HTERT RPE-1 (cell line): ENCODE measurements around the gene MDP1.
"Not testable (repeated sequence)": the region's sequence is repeated elsewhere in the genome, so short reads cannot be mapped to it uniquely, and the experiment has no call there.

Experiments used
- in situ Hi-C: fragments of 300-500 bp; cut with MboI; formaldehyde crosslinking; loops from 4 replicates; pipeline ENCODE4 v1.14.3; 2020; ENCODE audit warnings: low sequenced_read_pairs

Gene MDP1

DNA sequence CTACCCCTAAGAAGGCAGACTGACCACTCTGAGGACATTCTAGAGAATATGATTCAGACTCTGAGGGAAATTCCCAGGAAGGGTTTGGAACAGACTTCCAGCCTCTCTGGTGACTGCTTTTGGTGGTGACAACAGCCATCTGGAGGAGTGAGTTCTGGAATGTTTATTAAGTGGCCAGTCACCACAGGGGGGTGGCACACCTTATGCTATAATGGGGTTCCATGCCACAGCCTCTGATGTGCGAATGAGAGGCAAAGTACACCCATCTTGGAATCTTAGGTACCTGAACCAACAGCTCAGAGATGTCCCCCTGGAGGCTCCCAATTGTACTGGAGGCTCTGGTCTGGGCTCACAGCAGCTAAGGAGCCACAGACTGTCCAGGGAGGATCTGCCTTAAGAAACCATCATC, 36.0 kb upstream of the MDP1 start:
- in situ Hi-C loops, result no loop called here

DNA sequence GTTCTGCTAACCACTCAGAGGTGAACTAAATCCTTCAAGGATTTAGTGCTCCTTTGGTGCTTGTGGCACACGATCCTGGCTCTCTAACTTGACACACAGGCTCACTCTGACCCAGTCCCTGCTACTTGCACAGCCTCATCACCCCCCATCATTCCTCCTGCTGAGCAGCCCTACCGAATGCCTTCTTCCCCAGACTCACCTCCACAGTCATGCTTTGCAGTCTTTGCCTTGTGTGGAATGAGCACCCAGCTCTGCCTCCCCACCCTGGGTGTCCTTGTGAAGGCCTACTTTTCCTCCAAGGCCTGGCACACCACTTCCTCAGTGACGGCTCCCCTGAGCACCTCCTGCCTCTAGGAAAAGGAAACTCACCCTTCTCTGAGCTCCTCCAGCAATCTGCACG, 34.5 kb upstream of the MDP1 start:
- in situ Hi-C loops, result no loop called here

DNA sequence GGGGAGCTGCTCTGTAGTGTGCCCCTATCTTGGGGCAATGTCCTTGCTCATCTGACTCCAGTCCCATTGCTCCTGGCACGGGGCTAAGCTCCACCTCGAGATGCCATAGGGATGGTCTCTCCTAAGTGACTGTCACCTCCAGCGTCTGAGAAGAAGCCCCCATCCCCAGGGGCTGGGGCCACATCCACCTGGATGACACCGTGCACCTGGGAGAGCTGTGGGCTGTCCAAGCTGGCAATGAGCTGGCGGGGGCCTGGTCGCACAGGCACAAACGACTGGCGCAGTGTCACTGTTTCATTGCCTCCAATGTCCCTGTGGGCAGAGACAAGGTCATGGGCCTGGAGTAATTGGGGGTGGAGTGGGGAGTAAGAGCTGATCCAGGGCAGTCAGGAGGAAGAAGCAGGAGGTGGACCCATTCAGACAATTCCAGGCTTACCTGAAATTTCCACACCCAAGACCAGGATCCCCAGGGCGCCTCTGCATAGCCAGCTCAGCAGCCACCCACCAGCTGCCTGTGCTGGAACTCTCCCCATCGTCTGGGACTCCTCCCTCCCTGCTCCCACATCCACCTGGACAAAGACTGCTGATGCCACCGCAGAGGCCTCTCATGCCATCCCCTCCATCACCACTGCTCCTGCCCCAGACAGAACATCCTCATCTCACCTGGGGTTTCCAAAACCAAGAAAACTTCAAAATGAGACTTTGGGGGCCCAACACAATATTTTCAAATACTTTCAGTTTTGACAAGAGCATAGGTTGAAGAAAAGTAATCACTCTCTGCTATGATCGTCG, 33.6 kb upstream of the MDP1 start:
- in situ Hi-C loops, result no loop called here

DNA sequence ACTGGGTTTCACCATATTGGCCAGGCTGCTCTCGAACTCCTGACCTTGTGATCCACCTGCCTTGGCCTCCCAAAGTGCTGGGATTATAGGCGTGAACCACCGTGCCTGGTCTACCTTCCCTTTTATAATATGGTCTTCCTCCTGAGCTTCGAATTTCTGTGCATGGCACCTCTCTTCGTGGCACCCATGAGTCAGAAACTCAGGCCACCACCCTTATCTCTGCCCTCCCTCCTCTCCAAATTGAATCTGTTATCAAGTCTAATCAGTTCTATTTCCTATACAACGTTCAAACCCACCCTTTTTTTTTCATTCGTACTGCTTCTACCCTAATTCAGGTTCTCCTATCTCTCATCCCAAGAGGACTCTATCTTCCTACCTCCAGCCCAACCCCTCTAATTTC, 31.6 kb upstream of the MDP1 start:
- in situ Hi-C loops, result no loop called here

DNA sequence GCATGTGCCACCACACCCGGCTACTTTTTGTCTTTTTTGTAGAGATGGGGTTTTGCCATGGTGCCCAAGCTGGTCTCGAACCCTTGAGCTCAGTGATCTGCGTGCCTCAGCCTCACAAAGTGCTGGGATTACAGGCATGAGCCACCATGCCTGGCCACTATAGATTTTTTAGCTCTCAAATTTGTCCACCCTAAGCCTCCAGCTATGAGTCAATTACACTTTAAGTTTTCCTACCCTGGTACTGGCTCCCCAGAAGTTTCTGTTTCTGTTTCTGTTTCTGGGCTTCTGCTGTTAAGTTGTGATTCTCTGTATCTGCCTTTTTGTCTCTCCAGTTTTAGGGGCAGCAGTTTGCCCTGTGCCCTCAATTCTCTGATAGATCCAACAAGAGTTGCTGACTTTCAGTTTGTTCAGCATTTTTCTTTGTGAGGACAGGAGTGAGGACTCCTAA, 30.9 kb upstream of the MDP1 start:
- in situ Hi-C loops, result no loop called here

DNA sequence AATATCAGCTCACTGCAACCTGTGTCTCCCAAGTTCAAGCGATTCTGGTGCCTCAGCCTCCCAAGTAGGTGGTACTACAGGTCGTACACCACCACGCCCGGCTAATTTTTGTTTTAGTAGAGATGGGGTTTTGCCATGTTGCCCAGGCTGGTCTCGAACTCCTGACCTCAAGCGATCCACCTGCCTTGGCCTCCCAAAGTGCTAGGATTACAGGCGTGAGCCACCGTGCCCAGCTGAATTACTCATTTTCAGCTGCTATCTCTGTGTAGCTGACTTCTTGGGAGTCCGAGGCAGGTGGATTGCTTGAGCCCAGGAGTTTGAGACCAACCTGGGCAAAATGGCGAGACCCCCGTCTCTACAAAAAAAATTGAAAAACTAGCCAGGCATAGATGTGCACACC, 29.5 kb upstream of the MDP1 start:
- in situ Hi-C loops, result not testable (repeated sequence)

DNA sequence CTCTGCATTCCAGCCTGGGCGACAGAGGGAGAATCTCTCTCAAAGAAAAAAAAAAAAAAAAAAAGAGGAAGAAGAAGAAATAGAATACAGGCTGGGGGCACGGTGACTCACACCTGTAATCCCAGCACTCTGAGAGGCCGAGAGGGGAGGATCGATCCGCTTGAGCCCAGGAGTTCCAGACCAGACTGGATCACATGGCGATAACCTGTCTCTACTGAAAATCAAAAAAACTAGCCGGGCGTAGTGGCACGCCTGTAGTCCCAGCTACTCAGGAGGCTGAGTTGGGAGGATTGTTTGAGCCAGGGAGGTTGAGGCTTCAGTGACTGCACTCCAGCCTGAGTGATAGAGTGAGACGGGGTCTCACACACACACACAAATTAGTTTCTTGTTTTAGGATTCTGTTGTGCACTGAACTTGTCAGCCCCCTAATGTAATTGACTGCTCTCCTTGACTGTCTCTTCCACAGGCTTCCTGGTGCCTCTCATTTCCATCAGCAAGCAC, 27.5 kb upstream of the MDP1 start:
- in situ Hi-C loops, result no loop called here

DNA sequence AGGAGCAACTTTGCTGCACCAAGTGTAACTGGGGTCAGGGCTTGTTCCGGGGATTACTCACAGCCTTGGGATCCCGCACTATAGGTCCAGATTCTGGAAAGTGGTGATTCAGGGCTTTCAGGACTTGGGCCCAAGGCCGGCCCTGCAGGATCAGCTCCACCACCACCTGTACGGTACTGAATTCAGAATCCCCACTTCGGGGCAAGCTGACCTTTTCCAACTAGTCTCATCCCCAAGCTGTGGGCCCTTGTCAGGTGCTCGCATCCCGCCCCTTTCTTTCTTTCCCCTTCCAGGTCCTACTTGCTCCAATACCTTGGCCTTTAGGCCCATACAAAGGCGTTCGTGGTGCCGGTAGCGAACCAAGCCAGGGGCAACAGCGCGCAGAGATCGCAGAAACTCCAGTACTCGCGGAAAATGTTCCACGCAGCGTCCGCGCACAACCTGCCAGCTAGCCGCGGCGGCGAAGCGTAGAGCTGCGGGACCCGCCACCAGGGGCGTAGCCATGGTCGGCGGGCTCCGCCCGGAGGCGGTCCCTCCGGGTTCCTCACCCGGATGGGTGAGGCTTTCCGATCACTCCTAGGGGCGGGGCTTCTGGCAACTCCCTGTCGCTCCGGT, 26.1 kb upstream of the MDP1 start:
- in situ Hi-C loops, result no loop called here

DNA sequence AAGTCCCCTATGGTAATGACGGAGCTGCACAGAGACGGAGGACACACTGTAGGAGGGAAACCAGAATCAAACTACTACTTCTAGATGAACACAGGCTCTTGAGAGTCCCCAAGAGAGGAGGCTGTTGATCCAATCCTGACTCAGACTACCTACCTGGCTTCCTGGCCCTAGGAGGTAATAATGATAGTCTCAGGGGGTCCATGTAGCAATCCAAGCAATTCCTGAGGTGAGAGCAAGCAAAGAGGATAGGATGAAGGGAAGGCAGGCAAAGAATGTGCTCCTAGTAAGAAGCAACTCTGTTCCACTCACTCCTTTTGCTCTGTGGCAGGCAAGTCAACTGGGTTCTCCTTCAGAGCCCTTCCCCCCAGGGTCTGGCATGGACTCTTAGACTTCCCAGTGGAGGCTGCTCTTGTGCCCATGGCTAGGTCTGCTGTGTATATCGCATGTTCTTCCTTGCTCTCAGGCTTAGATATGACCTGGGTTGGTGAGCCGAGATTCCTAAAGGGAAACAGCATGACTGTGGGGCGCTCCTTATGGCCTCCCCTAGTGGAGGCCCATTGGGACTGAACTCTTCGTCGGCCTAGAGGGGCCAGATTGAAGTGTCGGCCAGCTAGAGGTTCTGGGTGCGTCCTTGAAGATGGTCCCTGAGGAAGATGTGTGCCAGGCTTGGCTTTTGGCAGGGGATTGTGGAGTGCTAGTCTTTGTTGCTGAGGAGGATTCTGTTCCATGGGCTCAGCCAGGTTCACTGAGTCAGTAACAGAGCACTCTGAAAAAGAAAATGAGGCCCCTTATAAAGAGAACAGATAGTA, 24.4 kb upstream of the MDP1 start:
- in situ Hi-C loops, result no loop called here

DNA sequence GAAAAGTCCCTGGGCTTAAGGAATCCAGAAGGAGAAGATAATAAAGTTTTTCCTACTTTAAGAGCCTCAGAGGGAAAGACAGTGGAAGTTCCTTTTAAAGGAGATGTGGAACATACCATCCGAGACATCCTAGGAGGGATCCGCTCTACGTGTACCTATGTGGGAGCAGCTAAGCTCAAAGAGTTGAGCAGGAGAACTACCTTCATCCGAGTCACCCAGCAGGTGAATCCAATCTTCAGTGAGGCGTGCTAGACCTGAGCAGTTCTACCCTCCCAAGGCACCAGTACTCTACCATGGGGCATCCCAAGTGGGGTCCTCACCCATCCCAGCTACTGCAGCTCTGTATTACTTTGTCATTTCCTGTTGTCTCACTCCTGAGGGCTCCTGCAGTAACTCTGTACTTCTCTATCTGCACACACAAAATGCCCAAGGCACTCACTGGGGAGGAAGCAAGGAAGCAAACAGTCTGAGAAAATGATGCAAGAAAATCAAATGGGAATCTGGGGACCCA, 22.7 kb upstream of the MDP1 start:
- in situ Hi-C loops, result no loop called here

DNA sequence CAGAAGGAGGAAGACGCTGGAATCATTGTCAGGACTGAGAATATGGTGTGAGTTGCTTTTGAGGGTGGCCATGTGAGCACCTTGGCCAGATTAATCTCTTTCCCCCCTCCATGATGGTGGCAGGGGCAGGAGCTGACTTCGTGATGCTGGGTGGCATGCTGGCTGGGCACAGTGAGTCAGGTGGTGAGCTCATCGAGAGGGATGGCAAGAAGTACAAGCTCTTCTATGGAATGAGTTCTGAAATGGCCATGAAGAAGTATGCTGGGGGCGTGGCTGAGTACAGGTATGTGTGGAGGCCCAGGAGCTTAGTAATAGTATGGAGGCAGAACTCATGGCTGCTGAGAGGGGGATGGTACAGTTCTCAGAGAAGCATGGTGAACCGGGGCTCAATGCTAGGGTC, 22.3 kb upstream of the MDP1 start:
- in situ Hi-C loops, result no loop called here

DNA sequence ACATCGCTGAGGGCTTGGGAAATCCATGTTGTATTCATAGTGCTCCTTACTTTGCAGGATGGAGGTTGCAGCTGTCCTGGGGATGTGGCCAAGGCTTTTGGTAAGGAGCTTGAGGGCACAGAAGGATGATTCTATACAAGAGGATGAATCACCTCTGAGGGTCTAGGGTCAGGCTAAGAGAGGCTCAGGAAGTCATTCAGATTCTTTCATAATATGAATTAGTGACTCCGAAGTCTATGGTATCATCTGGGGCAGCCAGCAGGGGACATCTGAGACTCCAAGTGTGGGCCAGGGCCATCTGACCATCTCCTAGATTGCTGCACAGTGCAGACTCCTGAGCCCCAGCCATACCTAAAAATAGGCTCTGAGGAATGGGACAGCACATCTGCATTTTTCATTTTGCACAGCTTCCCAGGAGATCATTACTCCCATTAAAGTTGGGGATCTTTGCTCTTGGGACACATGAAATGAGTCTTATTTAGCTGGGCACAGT, 21.6 kb upstream of the MDP1 start:
- in situ Hi-C loops, result no loop called here

DNA sequence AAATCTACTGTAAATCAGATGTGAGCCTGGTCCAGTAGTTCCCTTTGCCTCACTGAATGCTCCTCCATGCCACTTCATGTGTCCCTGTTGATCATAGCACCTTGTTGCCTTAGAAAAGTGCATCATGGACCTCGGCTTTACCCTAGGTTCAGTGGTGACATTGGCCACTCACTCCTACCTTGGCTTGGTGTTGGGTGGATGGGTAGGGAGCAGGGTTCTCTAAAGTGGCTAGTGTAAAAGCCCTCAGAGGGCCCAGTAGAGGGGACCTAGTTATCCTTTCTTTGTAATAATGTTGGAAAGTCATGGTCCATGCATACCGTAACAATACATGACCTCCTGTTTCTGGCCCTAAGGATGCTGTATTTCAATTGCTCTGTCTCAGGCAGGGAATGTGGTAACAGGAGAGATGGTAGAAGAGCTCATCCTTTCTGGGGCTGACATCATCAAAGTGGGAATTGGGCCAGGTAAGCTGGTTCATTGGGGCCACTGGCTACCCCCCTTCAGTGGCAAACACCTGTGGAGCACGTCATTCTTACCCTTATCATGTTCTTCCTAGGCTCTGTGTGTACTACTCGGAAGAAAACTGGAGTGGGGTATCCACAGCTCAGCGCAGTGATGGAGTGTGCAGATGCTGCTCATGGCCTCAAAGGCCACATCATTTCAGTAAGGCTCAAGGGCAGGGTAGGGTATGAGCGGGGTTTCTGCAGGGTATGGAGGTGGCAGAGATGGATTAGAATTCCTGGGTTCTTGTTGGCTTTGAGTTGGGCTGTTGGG, 21.0 kb upstream of the MDP1 start:
- in situ Hi-C loops, result no loop called here

DNA sequence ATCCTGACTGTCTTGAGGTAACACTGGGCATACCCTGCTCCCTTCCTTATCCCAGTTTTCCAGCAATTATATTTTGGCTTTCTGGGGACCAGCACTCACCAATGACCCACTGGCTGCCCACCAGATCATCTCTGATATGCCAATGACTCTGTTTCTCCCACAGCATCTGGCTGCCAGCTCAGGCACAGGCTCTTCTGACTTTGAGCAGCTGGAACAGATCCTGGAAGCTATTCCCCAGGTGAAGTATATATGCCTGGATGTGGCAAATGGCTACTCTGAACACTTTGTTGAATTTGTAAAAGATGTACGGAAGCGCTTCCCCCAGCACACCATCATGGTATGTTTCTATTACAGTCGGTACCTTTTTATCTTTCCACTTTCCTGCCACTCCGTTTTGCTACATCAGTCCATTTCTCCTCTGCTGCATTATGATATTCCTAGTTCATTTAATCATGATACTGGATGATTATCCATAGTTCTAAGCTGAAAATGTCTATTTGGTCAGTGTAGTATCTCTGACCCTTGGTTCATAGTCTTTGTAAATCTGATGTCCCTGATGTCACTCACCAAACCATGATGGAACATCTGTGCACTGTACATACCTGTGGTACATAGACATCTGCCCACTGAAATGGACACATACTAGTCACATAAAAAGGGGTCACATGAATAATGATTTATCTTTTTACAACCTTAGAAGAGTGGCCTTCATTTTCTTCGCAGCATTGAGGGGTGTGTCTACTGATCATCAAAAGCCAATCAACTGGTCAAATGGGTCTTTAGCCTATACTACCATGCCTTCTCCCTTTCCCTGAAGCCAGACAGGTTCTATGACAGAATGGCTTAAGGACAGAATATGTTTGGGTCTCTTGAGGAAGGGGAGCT, 20.2 kb upstream of the MDP1 start:
- in situ Hi-C loops, result no loop called here

DNA sequence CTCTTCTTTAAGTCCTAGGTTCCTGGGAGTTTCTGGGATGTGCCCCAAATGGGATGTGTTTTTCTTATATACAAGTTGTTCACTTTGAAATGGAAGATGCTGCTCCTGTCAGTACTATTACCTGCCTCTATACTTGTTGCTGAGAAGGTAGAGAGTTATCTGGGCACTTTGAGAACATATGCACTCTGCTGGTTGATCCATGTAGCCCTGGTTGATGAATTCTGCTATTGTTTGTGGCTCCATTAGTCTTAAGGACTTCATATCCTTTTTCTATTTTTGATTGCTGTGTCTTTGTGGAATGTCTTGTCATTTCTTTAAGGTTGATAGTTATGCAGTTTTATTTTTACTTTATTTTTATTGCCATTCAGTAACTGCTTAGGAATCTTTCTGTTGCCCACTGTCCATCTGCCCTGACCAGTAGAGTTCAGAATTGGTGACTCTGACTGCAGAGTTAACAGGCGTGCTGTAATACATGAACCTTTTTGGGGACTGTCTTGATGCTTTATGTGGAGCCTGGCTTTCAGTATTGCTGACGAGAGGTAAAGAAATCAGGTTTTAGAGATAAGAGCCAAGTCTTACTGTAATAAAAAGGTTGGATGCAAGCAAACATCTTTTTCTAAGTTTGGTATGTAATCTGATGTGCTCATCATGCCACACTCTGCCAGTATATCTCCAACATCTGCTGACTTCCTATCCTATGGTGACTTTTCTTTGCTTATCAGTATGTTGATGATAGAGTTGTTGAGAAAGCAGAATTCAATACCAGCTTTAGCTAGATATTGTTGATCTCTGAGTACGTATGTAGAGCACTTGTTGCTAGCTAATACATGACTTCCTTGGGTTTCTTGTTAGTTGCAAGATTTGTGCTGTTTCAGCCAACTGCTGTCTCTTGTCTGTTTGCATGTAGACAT, 18.5 kb upstream of the MDP1 start:
- in situ Hi-C loops, result no loop called here

DNA sequence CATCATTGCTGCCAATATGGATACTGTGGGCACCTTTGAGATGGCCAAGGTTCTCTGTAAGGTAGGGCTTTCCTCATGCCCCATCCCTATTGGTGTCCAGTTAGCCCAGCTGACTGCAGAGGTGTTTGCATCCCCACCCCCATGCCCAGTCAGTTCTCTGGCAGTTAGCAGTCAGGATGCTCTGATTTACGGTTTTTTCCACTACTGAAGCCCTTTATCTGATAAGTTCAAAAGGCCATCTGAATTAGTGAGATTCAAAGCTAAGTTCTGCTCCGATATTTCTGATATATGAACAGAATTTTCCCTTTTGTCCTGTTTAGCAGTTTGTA, 17.6 kb upstream of the MDP1 start:
- in situ Hi-C loops, result no loop called here

DNA sequence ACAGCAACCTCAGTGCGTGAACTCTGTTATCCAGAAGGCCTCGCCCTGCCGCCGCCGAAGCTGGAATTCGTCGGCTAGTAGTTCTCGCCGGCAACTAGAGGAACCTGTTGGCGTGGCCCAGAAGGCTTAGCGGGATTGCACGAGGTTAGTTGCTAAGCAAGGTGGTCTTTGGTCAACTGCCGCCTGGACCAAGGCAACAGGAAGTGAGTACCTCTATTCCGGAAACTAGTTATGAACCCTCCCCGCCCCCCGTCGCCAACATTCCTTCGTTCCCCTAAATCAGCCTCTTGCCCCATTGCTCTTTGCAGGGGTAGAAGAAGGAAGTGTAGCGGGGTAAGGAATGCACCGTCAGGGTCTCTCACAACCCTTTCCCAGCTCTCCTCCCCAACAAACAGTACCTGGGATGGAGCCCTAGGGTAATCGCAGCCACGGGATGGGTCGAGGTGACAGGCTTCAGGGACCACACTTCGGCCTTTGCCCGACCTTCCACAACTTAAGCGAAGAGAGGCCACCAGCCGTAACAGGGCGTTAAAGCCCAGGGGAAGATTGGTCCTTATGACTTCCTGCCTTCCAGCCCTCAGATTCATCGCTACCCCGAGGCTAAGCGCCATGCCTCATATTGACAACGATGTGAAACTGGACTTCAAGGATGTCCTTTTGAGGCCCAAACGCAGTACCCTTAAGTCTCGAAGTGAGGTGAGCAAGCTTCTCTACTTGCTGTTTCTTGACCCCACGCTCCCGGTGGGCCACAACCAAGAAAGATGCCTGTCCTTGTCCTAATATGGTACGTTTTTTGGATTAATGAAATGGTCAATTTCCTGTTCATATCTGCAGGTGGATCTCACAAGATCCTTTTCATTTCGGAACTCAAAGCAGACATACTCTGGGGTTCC, 17.0 kb upstream of the MDP1 start, which contains the start of gene GMPR2:
Gene GMPR2, plus strand, starts transcription at position 285 of the 893 bp plus-strand sequence. Its CDS starts 325 bp downstream, at position 610.
- in situ Hi-C loops, result no loop called here
